Measurements from ENCODE around the gene SLC18A2. TPM values are rescaled to one million over a fixed set of nuclear protein-coding genes. Genes with fewer than 3 reads are reported as not detected.
"Not testable (repeated sequence)": the region's sequence is repeated elsewhere in the genome, so short reads cannot be mapped to it uniquely, and the experiment has no call there.

SLC18A2 gene
- total RNA-seq, 1 donor, result 2.8 TPM

GRCh38 chr10:117266812-117267211, 25.9 kb downstream of the SLC18A2 start:
- no peaks in the 10 kb centered on the region for H3K4me1 ChIP-seq (ENCODE audit: insufficient read depth, low read length)
- no peaks in the 10 kb centered on the region for H3K9me3 ChIP-seq (ENCODE audit: low read depth, low read length)
- no peak overlapping the region for H3K4me3 ChIP-seq (ENCODE audit: low read length)
- H3K27me3 ChIP-seq (ENCODE audit: insufficient read depth, low read length), result no peaks in the 10 kb centered on the region

GRCh38 chr10:117268258-117268657, 27.3 kb downstream of the SLC18A2 start:
- no peak overlapping the region for H3K4me3 ChIP-seq (ENCODE audit: low read length)
- no peaks in the 10 kb centered on the region for H3K4me1 ChIP-seq (ENCODE audit: insufficient read depth, low read length)
- no peaks in the 10 kb centered on the region for H3K9me3 ChIP-seq (ENCODE audit: low read depth, low read length)
- no peaks in the 10 kb centered on the region for H3K27me3 ChIP-seq (ENCODE audit: insufficient read depth, low read length)

- Histone ChIP-seq H3K27me3 (ENCODE audit: insufficient read depth, low read length) (no peaks in the 10 kb centered on the region), H3K4me1 (ENCODE audit: insufficient read depth, low read length) (peaks cover 3% of the 10 kb centered on the region), H3K4me3 (ENCODE audit: low read length) (no peak overlapping the region), H3K9me3 (ENCODE audit: low read depth, low read length) (no peaks in the 10 kb centered on the region)
These were observed 28.0 kb downstream of the SLC18A2 start for GRCh38 chr10:117268907-117269306.

- Histone ChIP-seq H3K4me3 (ENCODE audit: low read length) (no peak overlapping the region), H3K27me3 (ENCODE audit: insufficient read depth, low read length) (no peaks in the 10 kb centered on the region), H3K9me3 (ENCODE audit: low read depth, low read length) (no peaks in the 10 kb centered on the region), H3K4me1 (ENCODE audit: insufficient read depth, low read length) (peaks cover 3% of the 10 kb centered on the region)
These were observed 30.5 kb downstream of the SLC18A2 start for GRCh38 chr10:117271427-117271826.

- Histone ChIP-seq H3K4me3 (ENCODE audit: low read length) (no peak overlapping the region), H3K9me3 (ENCODE audit: low read depth, low read length) (no peaks in the 10 kb centered on the region), H3K4me1 (ENCODE audit: insufficient read depth, low read length) (peaks cover 3% of the 10 kb centered on the region), H3K27me3 (ENCODE audit: insufficient read depth, low read length) (no peaks in the 10 kb centered on the region)
These were observed 31.5 kb downstream of the SLC18A2 start for GRCh38 chr10:117272195-117273076.

GRCh38 chr10:117273980-117274379, 33.1 kb downstream of the SLC18A2 start:
- Histone ChIP-seq H3K4me3 (ENCODE audit: low read length) (no peak overlapping the region), H3K4me1 (ENCODE audit: insufficient read depth, low read length) (peaks cover 3% of the 10 kb centered on the region), H3K9me3 (ENCODE audit: low read depth, low read length) (no peaks in the 10 kb centered on the region), H3K27me3 (ENCODE audit: insufficient read depth, low read length) (no peaks in the 10 kb centered on the region)

GRCh38 chr10:117274509-117274908, 33.6 kb downstream of the SLC18A2 start:
- Histone ChIP-seq H3K9me3 (ENCODE audit: low read depth, low read length) (no peaks in the 10 kb centered on the region), H3K4me1 (ENCODE audit: insufficient read depth, low read length) (peaks cover 3% of the 10 kb centered on the region), H3K4me3 (ENCODE audit: low read length) (no peak overlapping the region), H3K27me3 (ENCODE audit: insufficient read depth, low read length) (no peaks in the 10 kb centered on the region)

- no peaks in the 10 kb centered on the region for H3K9me3 ChIP-seq (ENCODE audit: low read depth, low read length)
- H3K4me1 ChIP-seq (ENCODE audit: insufficient read depth, low read length), result peaks cover 3% of the 10 kb centered on the region
- H3K4me3 ChIP-seq (ENCODE audit: low read length), result no peak overlapping the region
- H3K27me3 ChIP-seq (ENCODE audit: insufficient read depth, low read length), result no peaks in the 10 kb centered on the region
These were observed 34.2 kb downstream of the SLC18A2 start for GRCh38 chr10:117275121-117275520.

- peaks cover 3% of the 10 kb centered on the region for H3K4me1 ChIP-seq (ENCODE audit: insufficient read depth, low read length)
- H3K9me3 ChIP-seq (ENCODE audit: low read depth, low read length), result no peaks in the 10 kb centered on the region
- H3K4me3 ChIP-seq (ENCODE audit: low read length), result no peak overlapping the region
- no peaks in the 10 kb centered on the region for H3K27me3 ChIP-seq (ENCODE audit: insufficient read depth, low read length)
These were observed 36.8 kb downstream of the SLC18A2 start for GRCh38 chr10:117277675-117278074.

- no peaks in the 10 kb centered on the region for H3K27me3 ChIP-seq (ENCODE audit: insufficient read depth, low read length)
- H3K4me3 ChIP-seq (ENCODE audit: low read length), result no peak overlapping the region
- no peaks in the 10 kb centered on the region for H3K9me3 ChIP-seq (ENCODE audit: low read depth, low read length)
- H3K4me1 ChIP-seq (ENCODE audit: insufficient read depth, low read length), result no peaks in the 10 kb centered on the region
These were observed 44.0 kb downstream of the SLC18A2 start for GRCh38 chr10:117284716-117285494.

GRCh38 chr10:117290872-117291271, 50.0 kb downstream of the SLC18A2 start:
- H3K9me3 ChIP-seq (ENCODE audit: low read depth, low read length); H3K4me3 ChIP-seq (ENCODE audit: low read length); H3K27me3 ChIP-seq (ENCODE audit: insufficient read depth, low read length); H3K4me1 ChIP-seq (ENCODE audit: insufficient read depth, low read length): not testable (repeated sequence)

- Histone ChIP-seq H3K4me3 (ENCODE audit: low read length) (no peak overlapping the region), H3K9me3 (ENCODE audit: low read depth, low read length) (no peaks in the 10 kb centered on the region), H3K4me1 (ENCODE audit: insufficient read depth, low read length) (no peaks in the 10 kb centered on the region), H3K27me3 (ENCODE audit: insufficient read depth, low read length) (no peaks in the 10 kb centered on the region)
These were observed 53.2 kb downstream of the SLC18A2 start for GRCh38 chr10:117294039-117294645.

- Histone ChIP-seq H3K9me3 (ENCODE audit: low read depth, low read length) (no peaks in the 10 kb centered on the region), H3K27me3 (ENCODE audit: insufficient read depth, low read length) (no peaks in the 10 kb centered on the region), H3K4me3 (ENCODE audit: low read length) (no peak overlapping the region), H3K4me1 (ENCODE audit: insufficient read depth, low read length) (no peaks in the 10 kb centered on the region)
These were observed 53.8 kb downstream of the SLC18A2 start for GRCh38 chr10:117294735-117295134.

- Histone ChIP-seq H3K4me1 (ENCODE audit: insufficient read depth, low read length) (no peaks in the 10 kb centered on the region), H3K9me3 (ENCODE audit: low read depth, low read length) (no peaks in the 10 kb centered on the region), H3K27me3 (ENCODE audit: insufficient read depth, low read length) (no peaks in the 10 kb centered on the region), H3K4me3 (ENCODE audit: low read length) (no peak overlapping the region)
These were observed 57.3 kb downstream of the SLC18A2 start for GRCh38 chr10:117298219-117298618.

GRCh38 chr10:117299435-117299834, 58.5 kb downstream of the SLC18A2 start:
- no peaks in the 10 kb centered on the region for H3K9me3 ChIP-seq (ENCODE audit: low read depth, low read length)
- no peaks in the 10 kb centered on the region for H3K27me3 ChIP-seq (ENCODE audit: insufficient read depth, low read length)
- no peak overlapping the region for H3K4me3 ChIP-seq (ENCODE audit: low read length)
- H3K4me1 ChIP-seq (ENCODE audit: insufficient read depth, low read length), result no peaks in the 10 kb centered on the region
